SK-N-SH (cell line): ENCODE data around the gene MOB1A.

ENCODE experiments used
- EP300 ChIP-seq, 2 experiments: IDR thresholded peaks; 2 replicates each; pipeline versions ENCODE4 v1.4.0 to v1.6.1; 2012; ENCODE audit warnings: borderline replicate concordance in 1 of 2, low read depth in 1 of 2, low read length in 1 of 2
- TF ChIP-seq, protein P1 (sequence below): fragments of 200-600 bp; sonication (generic); IDR thresholded peaks from 2 replicates; pipeline ENCODE4 v1.6.1; 2017; ENCODE audit warnings: antibody characterized with exemption, mild to moderate bottlenecking, moderate library complexity

DNA sequence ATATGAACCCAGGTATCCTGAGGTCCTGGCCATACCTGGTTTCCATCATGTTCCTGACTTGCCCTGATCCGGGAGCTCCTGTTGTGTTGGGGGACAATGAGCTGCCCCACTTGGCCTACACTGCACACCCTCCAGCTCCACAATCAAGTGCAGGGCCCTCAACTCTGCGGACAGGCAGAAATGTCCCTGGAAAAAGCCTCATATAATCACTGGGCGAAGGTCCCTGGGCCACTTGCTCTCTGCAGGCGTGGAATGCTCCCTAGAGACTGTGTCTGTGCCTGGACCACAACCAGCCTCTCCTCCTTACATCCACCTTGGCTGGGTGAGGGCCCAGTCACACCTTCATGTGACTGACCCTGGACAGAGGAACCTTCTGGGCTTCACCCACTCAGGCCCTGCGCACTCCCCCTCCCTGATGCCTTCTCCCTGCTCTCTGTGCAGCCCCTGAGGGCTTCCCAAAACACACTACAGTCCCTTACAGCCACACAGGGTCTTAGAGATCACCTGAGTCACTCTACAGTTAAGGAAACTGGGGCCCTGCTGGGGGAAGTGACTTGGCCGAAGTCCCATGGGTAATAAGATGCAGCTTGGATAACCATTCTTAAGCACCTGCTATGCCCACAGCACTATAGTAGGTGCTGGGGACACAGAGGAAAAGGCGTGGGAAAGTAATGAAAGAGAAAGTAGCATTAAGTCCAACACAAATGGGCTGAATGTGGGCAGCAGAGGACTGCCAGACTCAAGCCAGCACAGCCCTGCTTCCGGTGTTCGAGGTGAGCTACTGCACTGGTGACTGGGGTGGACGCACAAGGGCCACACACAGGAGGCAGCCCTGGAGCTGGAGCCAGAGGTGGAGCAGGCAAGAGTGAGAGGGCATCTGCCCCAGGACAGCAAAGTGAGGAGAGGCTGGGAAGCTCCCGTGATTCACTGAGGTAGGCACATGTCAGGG, 40.8 kb downstream of the MOB1A start:
- no peak for TF ChIP-seq EP300 (IDR thresholded peaks at IDR 0.05; ENCODE audit: borderline replicate concordance in 1 of 2, low read depth in 1 of 2, low read length in 1 of 2)
- TF ChIP-seq, protein P1, sequence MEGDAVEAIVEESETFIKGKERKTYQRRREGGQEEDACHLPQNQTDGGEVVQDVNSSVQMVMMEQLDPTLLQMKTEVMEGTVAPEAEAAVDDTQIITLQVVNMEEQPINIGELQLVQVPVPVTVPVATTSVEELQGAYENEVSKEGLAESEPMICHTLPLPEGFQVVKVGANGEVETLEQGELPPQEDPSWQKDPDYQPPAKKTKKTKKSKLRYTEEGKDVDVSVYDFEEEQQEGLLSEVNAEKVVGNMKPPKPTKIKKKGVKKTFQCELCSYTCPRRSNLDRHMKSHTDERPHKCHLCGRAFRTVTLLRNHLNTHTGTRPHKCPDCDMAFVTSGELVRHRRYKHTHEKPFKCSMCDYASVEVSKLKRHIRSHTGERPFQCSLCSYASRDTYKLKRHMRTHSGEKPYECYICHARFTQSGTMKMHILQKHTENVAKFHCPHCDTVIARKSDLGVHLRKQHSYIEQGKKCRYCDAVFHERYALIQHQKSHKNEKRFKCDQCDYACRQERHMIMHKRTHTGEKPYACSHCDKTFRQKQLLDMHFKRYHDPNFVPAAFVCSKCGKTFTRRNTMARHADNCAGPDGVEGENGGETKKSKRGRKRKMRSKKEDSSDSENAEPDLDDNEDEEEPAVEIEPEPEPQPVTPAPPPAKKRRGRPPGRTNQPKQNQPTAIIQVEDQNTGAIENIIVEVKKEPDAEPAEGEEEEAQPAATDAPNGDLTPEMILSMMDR: no peak
